Activated CD8-positive, alpha-beta memory T cell treated with anti-CD3 and anti-CD28 coated beads for 48 hours (primary cell): ENCODE results near the gene SFXN5.

Source experiments
- DNase-seq, 3 experiments: peaks; one replicate each; pipeline ENCODE4 v3.0.0-alpha.2; 2020; ENCODE audit warnings: low read depth in 2 of 3, low spot score in 2 of 3

SFXN5 gene

GRCh38 chr2:72959995-72960981, 111.2 kb downstream of the SFXN5 start:
- no peak for DNase-seq

- DNase-seq = no peak
Observed at GRCh38 chr2:72959554-72959953, 112.0 kb downstream of the SFXN5 start.

GRCh38 chr2:72958542-72959385, 112.7 kb downstream of the SFXN5 start:
- DNase-seq = no peak

- no peak for DNase-seq
Observed at GRCh38 chr2:72956936-72957335, 114.6 kb downstream of the SFXN5 start.

- DNase-seq = no peak
Observed at GRCh38 chr2:72956050-72956395, 115.5 kb downstream of the SFXN5 start.

GRCh38 chr2:72955228-72956049, 116.1 kb downstream of the SFXN5 start:
- no peak for DNase-seq

GRCh38 chr2:72954376-72955227, 116.9 kb downstream of the SFXN5 start:
- DNase-seq = no peak

GRCh38 chr2:72953976-72954375, 117.5 kb downstream of the SFXN5 start:
- no peak for DNase-seq

GRCh38 chr2:72953528-72953927, 118.0 kb downstream of the SFXN5 start:
- DNase-seq = no peak

- DNase-seq = no peak
Observed at GRCh38 chr2:72952961-72953360, 118.6 kb downstream of the SFXN5 start.

GRCh38 chr2:72952110-72952823, 119.2 kb downstream of the SFXN5 start:
- no peak for DNase-seq

GRCh38 chr2:72951303-72952095, 120.0 kb downstream of the SFXN5 start:
- DNase-seq = no peak

- DNase-seq = no peak
Observed at GRCh38 chr2:72950558-72951255, 120.8 kb downstream of the SFXN5 start.

GRCh38 chr2:72949642-72950041, 121.9 kb downstream of the SFXN5 start:
- no peak for DNase-seq

GRCh38 chr2:72949045-72949444, 122.5 kb downstream of the SFXN5 start:
- no peak for DNase-seq

GRCh38 chr2:72947952-72948830, 123.3 kb downstream of the SFXN5 start:
- no peak for DNase-seq

GRCh38 chr2:72946466-72946865, 125.0 kb downstream of the SFXN5 start:
- DNase-seq = no peak
